Measurements from ENCODE around the gene ITGB8. TPM values are rescaled to one million over a fixed set of nuclear protein-coding genes. Genes with fewer than 3 reads are reported as not detected.

ITGB8 gene
- total and polyA plus RNA-seq, 2 of the 4 experiments (the other 2 are of a cell fraction): 2.6 to 10.2 TPM

DNA sequence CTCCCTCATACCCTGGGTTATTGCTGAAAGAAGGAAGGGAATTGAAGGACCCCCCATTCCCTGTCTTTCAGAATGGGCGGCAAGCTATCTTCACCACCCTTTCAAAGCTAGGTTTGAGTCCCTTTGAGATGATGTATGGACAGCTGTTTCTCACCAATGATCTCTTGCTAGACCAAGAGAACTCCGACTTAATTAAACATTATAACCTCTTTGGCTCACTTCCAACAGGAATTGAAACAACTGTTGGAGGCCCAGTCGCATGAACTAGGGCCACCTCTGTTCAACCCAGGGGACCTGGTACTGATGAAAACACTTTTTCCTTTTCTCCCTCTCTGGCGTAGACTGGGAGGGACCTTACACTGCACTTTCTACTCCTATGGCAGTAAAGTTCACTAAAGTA, 110.6 kb downstream of the ITGB8 start:
- Histone ChIP-seq H2BK20ac (ENCODE audit: low read depth, low read length) (no peak overlapping the region), H3K23ac (ENCODE audit: low read depth, low read length) (no peak overlapping the region), H2BK15ac (ENCODE audit: low read depth, low read length) (no peak overlapping the region), H4K8ac (ENCODE audit: low read depth in 2 of 2, low read length in 2 of 2) (no peak overlapping the region), H3K27me3 (ENCODE audit: control insufficient read depth, insufficient read depth, low read length) (no peaks in the 10 kb centered on the region; the same call in 1 of the 2 replicates), H3K9me3 (ENCODE audit: control insufficient read depth, insufficient read depth, low read length) (no peaks in the 10 kb centered on the region), H3K9me1 (ENCODE audit: insufficient read depth, low read length) (no peaks in the 10 kb centered on the region), H4K20me1 (ENCODE audit: insufficient read depth, low read length) (no peaks in the 10 kb centered on the region), H3K27ac (ENCODE audit: insufficient read depth, low read length) (no peak overlapping the region), H3K4me2 (ENCODE audit: low read depth, low read length) (no peak overlapping the region), H3K18ac (ENCODE audit: low read depth, low read length) (no peak overlapping the region), H2AFZ (replicated peaks; ENCODE audit: low read length, poor library complexity) (no peak overlapping the region), H2AK5ac (ENCODE audit: low read depth, low read length) (no peak overlapping the region), H3K4me3 (ENCODE audit: insufficient read depth, low read depth, low read length) (no peak overlapping the region), H3K14ac (replicated peaks; ENCODE audit: low read depth, low read length) (no peak overlapping the region), H4K91ac (ENCODE audit: insufficient read depth, low read depth, low read length) (no peak overlapping the region), H3K4me1 (ENCODE audit: control insufficient read depth, insufficient read depth, low read length) (no peaks in the 10 kb centered on the region; the same call in 1 of the 2 replicates), H3K36me3 (ENCODE audit: control insufficient read depth, insufficient read depth, low read length) (no peaks in the 10 kb centered on the region), H2BK120ac (ENCODE audit: low read depth, low read length) (no peak overlapping the region), H3K79me1 (ENCODE audit: low read depth in 1 of 2, low read length in 2 of 2) (no peaks in the 10 kb centered on the region), H3K4ac (ENCODE audit: low read depth, low read length) (no peak overlapping the region), H3K9ac (ENCODE audit: low read depth, low read length) (no peak overlapping the region), H2AK9ac (replicated peaks; ENCODE audit: low read depth, low read length, poor library complexity) (no peak overlapping the region), H2BK5ac (ENCODE audit: low read depth, low read length, poor library complexity, severe bottlenecking) (no peak overlapping the region), H3K56ac (ENCODE audit: extremely low read depth, insufficient read depth, low read length) (no peak overlapping the region), H4K5ac (ENCODE audit: low read depth, low read length) (no peak overlapping the region)
- POLR2A ChIA-PET (ENCODE audit: unreplicated experiment): no interaction called here
- TF ChIP-seq MXI1 (IDR thresholded peaks at IDR 0.05; ENCODE audit: borderline replicate concordance, low read depth, low read length) (no peak), BHLHE40 (IDR thresholded peaks at IDR 0.05; ENCODE audit: low read depth, low read length) (no peak), SMC3 (IDR thresholded peaks at IDR 0.05; ENCODE audit: low read depth, low read length) (no peak), RAD21 (IDR thresholded peaks at IDR 0.05; ENCODE audit: low read length) (no peak), CHD1 (IDR thresholded peaks at IDR 0.05; ENCODE audit: low read depth, low read length) (no peak), MAZ (IDR thresholded peaks at IDR 0.05; ENCODE audit: borderline replicate concordance, low read depth, low read length) (no peak), NFE2L2 (IDR thresholded peaks at IDR 0.05; ENCODE audit: low read depth, low read length) (no peak)
- TF ChIP-seq, protein P1, sequence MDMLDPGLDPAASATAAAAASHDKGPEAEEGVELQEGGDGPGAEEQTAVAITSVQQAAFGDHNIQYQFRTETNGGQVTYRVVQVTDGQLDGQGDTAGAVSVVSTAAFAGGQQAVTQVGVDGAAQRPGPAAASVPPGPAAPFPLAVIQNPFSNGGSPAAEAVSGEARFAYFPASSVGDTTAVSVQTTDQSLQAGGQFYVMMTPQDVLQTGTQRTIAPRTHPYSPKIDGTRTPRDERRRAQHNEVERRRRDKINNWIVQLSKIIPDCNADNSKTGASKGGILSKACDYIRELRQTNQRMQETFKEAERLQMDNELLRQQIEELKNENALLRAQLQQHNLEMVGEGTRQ (IDR thresholded peaks at IDR 0.05; ENCODE audit: low read depth, low read length): no peak
- TF ChIP-seq, protein P2, sequence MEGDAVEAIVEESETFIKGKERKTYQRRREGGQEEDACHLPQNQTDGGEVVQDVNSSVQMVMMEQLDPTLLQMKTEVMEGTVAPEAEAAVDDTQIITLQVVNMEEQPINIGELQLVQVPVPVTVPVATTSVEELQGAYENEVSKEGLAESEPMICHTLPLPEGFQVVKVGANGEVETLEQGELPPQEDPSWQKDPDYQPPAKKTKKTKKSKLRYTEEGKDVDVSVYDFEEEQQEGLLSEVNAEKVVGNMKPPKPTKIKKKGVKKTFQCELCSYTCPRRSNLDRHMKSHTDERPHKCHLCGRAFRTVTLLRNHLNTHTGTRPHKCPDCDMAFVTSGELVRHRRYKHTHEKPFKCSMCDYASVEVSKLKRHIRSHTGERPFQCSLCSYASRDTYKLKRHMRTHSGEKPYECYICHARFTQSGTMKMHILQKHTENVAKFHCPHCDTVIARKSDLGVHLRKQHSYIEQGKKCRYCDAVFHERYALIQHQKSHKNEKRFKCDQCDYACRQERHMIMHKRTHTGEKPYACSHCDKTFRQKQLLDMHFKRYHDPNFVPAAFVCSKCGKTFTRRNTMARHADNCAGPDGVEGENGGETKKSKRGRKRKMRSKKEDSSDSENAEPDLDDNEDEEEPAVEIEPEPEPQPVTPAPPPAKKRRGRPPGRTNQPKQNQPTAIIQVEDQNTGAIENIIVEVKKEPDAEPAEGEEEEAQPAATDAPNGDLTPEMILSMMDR (conservative IDR thresholded peaks at IDR 0.05; ENCODE audit: low read depth, low read length): no peak
- CTCF ChIA-PET: interaction anchor here (0.8 kb wide), 1 partner anchor 10 kb away, joined by 3 read pairs; no protein-coding TSS in a partner anchor
- dilution Hi-C loops (cut with HindIII; ENCODE audit: low sequenced_read_pairs, unreplicated experiment) (no loop called here), intact Hi-C loops (cut with micrococcal nuclease) (loop anchor here (2.0 to 5.0 kb wide), 2 partner anchors 459 to 689 kb away; no protein-coding TSS in a partner anchor), in situ Hi-C loops (cut with MboI; ENCODE audit: low sequenced_read_pairs) (no loop called here)
- BruUV-seq (replicated peaks): no TSS peak
- WGBS, 2 experiments (ENCODE audit: extremely low coverage in 2 of 2, insufficient read length in 1 of 2): 60% methylated on average over 1 of the region's 4 CpGs; no CpG with 5 or more reads in 1 of the 2 experiments
- ATAC-seq (ENCODE audit: low read depth): no peak
- no peak for DNase-seq

Data from IMR-90 (cell line).